ENCODE results near the gene IRF2BP1.

- TF ChIP-seq, protein P1, sequence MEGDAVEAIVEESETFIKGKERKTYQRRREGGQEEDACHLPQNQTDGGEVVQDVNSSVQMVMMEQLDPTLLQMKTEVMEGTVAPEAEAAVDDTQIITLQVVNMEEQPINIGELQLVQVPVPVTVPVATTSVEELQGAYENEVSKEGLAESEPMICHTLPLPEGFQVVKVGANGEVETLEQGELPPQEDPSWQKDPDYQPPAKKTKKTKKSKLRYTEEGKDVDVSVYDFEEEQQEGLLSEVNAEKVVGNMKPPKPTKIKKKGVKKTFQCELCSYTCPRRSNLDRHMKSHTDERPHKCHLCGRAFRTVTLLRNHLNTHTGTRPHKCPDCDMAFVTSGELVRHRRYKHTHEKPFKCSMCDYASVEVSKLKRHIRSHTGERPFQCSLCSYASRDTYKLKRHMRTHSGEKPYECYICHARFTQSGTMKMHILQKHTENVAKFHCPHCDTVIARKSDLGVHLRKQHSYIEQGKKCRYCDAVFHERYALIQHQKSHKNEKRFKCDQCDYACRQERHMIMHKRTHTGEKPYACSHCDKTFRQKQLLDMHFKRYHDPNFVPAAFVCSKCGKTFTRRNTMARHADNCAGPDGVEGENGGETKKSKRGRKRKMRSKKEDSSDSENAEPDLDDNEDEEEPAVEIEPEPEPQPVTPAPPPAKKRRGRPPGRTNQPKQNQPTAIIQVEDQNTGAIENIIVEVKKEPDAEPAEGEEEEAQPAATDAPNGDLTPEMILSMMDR (IDR thresholded peaks at IDR 0.05): peak; percentile 61
- no peak for TF ChIP-seq ZFX (IDR thresholded peaks at IDR 0.05; ENCODE audit: borderline replicate concordance)
Measured at GRCh38 chr19:45883586-45883880, 2.4 kb downstream of the IRF2BP1 start.
